AML-193 (cell line): ENCODE data around the gene HIF3A.
"Not testable (repeated sequence)": the region's sequence is repeated elsewhere in the genome, so short reads cannot be mapped to it uniquely, and the experiment has no call there.

Source experiments
- DNase-seq, 2 experiments: peaks; one replicate each; lab custom pipeline; 2025; lab: John Stamatoyannopoulos, UW

HIF3A gene

GRCh38 chr19:46294494-46294893, 2.3 kb upstream of the HIF3A start:
- no peak for DNase-seq

- no peak for DNase-seq
Observed at GRCh38 chr19:46295401-46296201, 1.2 kb upstream of the HIF3A start.

- no peak for DNase-seq
Observed at GRCh38 chr19:46296202-46296480, 701 bp upstream of the HIF3A start.

GRCh38 chr19:46297700-46298478, 1.0 kb downstream of the HIF3A start:
- no peak for DNase-seq

- no peak for DNase-seq
Observed at GRCh38 chr19:46298479-46299003, 1.7 kb downstream of the HIF3A start.

GRCh38 chr19:46299004-46299509, 2.2 kb downstream of the HIF3A start:
- no peak for DNase-seq

GRCh38 chr19:46299695-46300094, 2.9 kb downstream of the HIF3A start:
- DNase-seq, result no peak

- no peak for DNase-seq
Observed at GRCh38 chr19:46303322-46303690, 6.5 kb downstream of the HIF3A start.

- no peak for DNase-seq
Observed at GRCh38 chr19:46303691-46304397, 7.0 kb downstream of the HIF3A start.

GRCh38 chr19:46306501-46306900, 9.7 kb downstream of the HIF3A start:
- DNase-seq, result no peak

- no peak for DNase-seq
Observed at GRCh38 chr19:46308510-46308909, 11.7 kb downstream of the HIF3A start.

- DNase-seq, result no peak
Observed at GRCh38 chr19:46309056-46309455, 12.2 kb downstream of the HIF3A start.

GRCh38 chr19:46311444-46311843, 14.6 kb downstream of the HIF3A start:
- no peak for DNase-seq

GRCh38 chr19:46313540-46314469, 17.0 kb downstream of the HIF3A start:
- DNase-seq, result not testable (repeated sequence)

- no peak for DNase-seq
Observed at GRCh38 chr19:46317339-46317738, 20.5 kb downstream of the HIF3A start.

GRCh38 chr19:46319613-46320012, 22.8 kb downstream of the HIF3A start:
- DNase-seq, result no peak

GRCh38 chr19:46320559-46320958, 23.7 kb downstream of the HIF3A start:
- DNase-seq, result no peak

GRCh38 chr19:46321653-46322052, 24.8 kb downstream of the HIF3A start:
- no peak for DNase-seq

GRCh38 chr19:46323227-46323626, 26.4 kb downstream of the HIF3A start:
- not testable (repeated sequence) for DNase-seq

- no peak for DNase-seq
Observed at GRCh38 chr19:46324277-46324676, 27.4 kb downstream of the HIF3A start.

- no peak for DNase-seq
Observed at GRCh38 chr19:46326608-46327007, 29.8 kb downstream of the HIF3A start.
